ENCODE measurements around the gene FIG4.
"Not testable (repeated sequence)": the region's sequence is repeated elsewhere in the genome, so short reads cannot be mapped to it uniquely, and the experiment has no call there.

FIG4 gene

GRCh38 chr6:109853951-109854350 is 162.9 kb downstream of the FIG4 start:
- no peak for DNase-seq (ENCODE audit: low spot score)

DNA sequence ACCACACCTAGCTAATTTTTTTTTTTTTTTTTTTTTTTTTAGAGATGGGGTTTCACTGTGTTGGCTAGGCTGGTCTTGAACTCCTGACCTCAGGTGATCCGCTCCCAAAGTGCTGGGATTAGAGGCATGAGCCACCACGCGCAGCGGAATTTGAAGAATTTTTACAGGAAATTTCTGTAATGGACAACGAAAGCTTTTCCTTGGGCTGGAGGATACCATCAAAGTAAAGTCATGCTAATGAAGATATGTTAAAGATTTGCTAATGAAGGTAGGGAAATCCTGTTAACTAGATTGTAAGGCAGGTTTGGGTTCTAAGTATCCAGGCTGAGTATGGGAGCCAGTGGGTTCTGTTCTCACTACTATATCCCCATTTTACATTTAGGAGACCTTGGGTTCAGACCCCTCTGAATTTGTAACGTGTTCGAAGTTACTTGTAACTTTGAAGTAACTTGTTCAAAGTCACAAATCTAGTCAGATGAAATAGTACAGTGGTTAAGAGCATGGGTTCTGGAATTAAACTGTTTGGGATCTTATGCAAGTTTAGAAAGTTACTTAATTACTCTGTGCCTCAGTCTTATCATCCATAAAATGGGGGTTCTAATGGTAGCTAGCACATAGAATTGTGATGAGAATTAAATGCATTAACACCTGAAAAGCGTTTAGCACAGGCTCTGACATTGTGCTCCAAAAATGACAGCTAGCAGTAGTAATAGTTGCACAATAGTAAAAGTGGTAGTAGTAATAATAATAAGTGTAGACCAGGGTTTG is 163.6 kb downstream of the FIG4 start:
- no peak for DNase-seq (ENCODE audit: low spot score)

DNA sequence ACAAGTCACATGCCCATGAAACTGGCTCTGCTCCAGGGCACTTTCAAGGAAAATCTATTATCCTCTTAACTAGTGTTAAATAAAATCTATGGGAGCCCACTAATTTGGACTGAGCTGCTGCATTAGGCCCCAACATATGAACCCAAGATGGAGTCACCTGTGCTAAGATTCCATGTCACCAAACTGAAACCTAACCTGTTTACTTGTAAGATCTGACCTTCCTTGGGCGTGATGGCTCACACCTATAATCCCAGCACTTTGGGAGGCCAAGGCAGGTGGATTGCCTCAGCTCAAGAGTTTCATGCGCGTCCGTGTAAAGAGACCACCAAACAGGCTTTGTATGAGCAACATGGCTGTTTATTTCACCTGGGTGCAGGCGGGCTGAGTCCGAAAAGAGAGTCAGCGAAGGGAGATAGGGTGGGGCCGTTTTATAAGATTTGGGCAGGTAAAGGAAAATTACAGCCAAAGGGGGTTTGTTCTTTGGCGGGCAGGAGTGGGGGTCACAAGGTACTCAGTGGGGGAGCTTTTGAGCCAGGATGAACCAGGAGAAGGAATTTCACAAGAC is 164.5 kb downstream of the FIG4 start:
- not testable (repeated sequence) for DNase-seq (ENCODE audit: low spot score)

DNA sequence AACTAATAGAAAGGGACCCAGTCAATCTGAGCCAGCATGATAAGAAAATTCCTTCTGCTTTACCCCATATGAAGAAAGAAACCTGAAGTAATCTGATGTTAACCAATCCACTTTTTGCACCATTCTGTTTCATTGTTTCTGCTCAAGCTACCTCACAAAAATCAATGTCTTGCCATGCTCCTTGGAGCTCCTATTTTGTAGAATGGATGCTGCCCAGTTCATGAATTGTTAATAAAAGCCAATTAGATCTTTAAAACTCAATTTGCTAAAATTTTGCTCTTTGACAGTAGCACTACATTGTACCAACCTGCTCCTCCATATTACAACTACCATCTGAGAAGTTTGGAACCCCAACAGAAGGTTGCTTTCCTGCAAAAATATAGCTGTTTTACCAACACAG is 170.8 kb downstream of the FIG4 start:
- no peak for DNase-seq (ENCODE audit: low spot score)

DNA sequence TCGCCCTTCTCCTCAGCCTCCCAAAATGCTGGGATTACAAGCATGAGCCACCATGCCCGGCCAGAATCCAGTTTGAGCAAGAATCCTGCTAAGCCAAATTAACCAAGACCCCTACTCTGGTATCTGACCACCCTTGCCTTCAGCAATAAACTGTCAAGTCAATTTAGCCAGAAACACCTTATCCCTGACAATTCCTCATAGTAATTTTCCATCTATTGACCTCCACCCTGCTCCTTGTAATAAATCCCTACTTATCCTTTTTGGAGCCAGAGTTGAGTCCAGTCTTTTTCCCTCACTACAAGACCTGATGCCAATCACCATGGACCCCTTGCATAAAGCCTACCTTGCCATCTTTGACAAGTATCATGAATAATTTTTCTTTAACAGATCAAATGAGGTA is 173.0 kb downstream of the FIG4 start:
- DNase-seq (ENCODE audit: low spot score): no peak

DNA sequence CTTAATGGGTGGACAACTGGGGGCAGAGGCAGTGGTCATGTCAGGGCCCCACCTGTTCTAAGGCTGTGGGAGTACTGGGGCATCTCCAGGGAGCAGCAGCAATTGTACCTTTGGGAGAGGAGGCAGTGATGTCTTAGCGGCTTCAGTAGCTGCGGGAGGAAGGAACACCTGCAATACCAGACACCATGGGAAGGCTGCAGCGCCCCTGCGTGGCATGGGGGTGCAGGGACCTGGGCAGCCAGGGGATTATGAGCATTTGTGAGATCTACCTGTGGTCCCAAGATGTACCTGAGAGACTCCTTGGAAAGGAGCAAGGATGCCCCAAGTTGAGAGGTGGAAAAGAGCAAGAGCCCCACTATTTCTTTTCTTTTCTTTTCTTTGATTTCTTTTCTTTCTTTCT is 174.9 kb downstream of the FIG4 start:
- no peak for DNase-seq (ENCODE audit: low spot score)

DNA sequence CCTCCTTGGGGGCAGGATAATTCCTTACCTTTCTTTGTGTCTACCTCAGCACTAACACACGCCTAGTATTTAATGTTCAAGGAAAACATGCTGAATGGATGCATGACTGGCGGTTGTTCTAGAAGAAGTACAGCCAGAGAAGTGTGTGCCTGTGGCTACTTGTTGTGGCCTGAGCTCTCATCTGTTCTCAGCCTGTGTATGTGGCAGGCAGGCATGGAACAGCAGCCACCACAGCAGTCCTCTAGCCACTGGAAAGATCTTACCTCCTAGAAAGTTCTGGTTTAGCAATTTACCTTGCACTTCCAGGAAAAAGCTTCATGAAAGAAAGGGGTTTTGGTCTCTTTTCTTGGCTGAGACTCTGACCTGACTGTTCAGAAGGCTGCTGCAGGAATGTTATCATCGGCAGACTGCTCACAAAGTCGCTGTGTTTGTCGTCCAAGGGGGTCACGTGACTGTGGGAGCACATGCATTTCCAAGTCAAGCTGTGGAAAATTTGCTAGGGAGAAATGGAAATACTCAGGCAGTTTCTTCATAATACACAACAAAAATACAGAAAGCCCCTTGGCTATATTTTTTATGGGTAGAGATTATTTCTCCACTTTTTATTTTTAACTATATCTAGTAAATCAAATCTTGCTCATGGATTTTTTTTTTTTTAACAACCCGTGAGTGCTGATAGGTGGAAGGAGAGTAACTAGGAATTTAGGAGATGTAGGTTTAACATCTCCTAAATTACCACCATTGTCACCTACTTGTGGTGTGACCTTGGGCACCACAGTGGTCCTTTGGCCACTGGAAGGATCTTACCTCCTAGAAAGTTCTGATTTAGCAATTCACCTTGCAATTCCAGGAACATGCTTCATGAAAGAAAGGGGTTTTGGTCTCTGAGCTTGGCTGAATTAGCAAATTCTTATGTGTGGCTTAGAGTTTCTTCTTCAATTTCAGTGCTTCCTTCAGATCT is 176.2 kb downstream of the FIG4 start:
- DNase-seq (ENCODE audit: low spot score): no peak

- DNase-seq (ENCODE audit: low spot score): no peak
Observed at GRCh38 chr6:109867970-109868358, 176.9 kb downstream of the FIG4 start.

DNA sequence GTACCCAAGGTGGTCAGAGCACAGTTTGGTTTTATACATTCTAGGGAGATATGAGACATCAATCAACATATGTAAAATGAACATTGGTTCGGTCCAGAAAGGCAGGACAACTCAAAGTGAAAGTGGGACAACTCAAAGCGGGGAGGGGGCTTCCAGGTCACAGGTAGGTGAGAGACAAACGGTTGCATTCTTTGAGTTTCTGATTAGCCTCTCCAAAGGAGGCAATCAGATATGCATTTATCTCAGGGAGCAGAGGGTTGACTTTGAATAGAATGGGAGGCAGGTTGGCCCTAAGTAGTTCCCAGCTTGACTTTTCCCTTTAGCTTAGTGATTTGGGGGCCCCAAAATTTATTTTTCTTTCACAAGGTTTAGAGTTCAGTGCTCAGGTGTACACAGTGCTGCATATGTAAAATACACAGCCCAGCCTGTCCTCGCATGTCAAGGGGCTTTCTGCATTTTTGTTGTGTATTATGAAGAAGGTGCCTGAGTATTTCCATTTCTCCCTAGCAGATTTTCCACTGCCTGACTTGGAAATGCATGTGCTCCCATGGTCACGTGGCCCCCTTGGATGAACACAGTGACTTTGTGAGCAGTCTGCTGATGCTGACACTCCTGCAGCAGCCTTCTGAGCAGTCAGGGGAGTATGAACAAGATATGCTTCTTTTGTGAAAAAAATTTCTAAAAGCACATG is 178.4 kb downstream of the FIG4 start:
- not testable (repeated sequence) for DNase-seq (ENCODE audit: low spot score)

DNA sequence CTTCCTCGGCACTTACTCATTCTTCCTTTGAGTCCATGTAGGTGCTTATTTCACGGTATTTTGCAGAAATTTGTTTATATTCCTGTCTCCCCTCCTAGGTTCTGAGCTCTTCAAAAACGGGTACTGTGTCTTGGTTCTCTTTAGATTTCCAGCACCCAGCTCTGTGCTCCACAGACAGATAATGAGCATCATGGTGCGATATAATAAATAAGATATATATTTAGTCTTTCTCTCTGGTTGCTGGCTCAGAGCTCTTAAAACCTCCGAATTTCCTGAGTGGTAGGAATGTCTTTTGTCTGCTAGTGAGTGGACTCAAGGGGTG is 179.0 kb downstream of the FIG4 start:
- DNase-seq (ENCODE audit: low spot score): no peak

- DNase-seq (ENCODE audit: low spot score): no peak
Observed at GRCh38 chr6:109872549-109872948, 181.5 kb downstream of the FIG4 start.

- DNase-seq (ENCODE audit: low spot score): no peak
Observed at GRCh38 chr6:109872968-109873545, 182.0 kb downstream of the FIG4 start.

GRCh38 chr6:109874086-109874485 is 183.0 kb downstream of the FIG4 start:
- no peak for DNase-seq (ENCODE audit: low spot score)

DNA sequence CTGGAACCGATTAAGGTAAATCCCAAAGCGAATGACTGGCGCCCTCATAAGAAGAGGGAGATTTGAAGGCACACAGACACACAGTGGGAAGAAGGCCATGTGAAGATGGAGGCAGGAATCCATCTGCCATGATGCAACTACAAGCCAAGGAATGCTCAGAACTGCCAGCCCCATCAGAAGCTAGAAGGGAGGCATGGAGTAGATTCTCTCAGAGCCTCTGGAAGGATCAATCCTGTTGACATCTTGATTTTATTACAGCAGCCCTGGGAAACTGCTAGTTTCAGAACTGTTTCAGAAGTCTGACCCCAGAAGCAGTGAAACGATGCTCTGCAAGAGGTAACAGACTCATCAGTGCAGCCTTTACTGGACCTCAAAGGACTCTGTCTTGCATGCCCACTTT is 183.5 kb downstream of the FIG4 start:
- no peak for DNase-seq (ENCODE audit: low spot score)

Data from kidney tubule cell (primary cell).